Spleen (tissue), 7 donors: ENCODE results near the gene NXN.

Source experiments
- POLR2A ChIP-seq, 3 donors: fragments of 450-650 bp; IDR thresholded peaks; one replicate each; pipeline ENCODE4 v1.5.1; 2017; ENCODE audit warnings: antibody characterized with exemption in 3 of 3, mild to moderate bottlenecking in 1 of 3
- POLR2AphosphoS5 ChIP-seq, 3 donors: sonication (generic); formaldehyde crosslinking; IDR thresholded peaks; one replicate each; pipeline ENCODE4 v1.5.1; 2017; ENCODE audit warnings: antibody characterized with exemption in 3 of 3
- TF ChIP-seq, protein P1 (sequence below), 11 experiments: fragments of 200-600 bp in 7 of 11; fragments of 450-650 bp in 4 of 11; sonication (generic) in 4 of 11; IDR thresholded peaks in 8 of 11; conservative IDR thresholded peaks in 3 of 11; 1 replicate in 7 of 11; 2 replicates in 4 of 11; pipeline versions ENCODE4 v1.4.0 to v1.8.0; 2016 to 2021; ENCODE audit warnings: antibody characterized with exemption in 11 of 11, inconsistent platforms in 4 of 11, mild to moderate bottlenecking in 1 of 11
- donor health status: DM: no; HTN: no; CAD: no; lungs with moderate emphysema.
- donor health status: DM: no; HTN: no; CAD: no.
- donor health status: DM: no; HTN: no; CAD: no.

DNA sequence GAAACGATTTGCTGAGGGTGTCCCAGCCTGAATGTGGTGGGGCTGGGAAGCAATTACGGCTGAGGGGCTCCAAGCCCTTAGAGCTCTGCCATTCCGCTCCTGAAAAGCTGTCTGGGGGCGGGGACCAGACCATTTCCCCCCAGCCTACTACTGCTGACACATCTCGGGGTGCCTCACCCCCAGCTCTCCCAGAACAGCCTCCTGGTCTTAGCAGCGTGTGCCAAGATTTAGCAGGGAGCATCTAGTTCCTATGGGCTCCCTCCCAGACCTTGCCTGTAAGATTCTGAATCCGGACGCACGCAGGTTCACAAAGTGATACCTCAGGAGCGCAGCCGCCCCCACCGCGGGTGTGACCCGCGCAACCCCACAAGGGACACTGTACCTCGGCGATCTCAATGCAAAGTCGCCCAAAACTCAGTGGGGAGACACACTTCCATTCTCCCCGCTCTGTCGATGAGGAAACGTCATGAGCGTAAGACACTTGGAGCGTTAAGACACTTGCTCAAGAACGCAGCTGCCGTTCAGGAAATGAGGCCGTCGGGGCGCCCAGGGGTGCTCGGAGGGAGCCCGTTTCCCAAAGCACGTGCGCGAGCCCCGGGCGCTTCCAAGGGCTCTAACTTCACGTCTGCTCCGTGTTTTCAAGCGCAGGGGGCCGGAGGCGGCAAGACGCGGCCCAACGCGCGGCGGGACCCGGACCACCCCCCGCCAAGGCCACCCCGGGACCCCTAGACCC, 228.1 kb downstream of the NXN start:
- TF ChIP-seq, protein P1, sequence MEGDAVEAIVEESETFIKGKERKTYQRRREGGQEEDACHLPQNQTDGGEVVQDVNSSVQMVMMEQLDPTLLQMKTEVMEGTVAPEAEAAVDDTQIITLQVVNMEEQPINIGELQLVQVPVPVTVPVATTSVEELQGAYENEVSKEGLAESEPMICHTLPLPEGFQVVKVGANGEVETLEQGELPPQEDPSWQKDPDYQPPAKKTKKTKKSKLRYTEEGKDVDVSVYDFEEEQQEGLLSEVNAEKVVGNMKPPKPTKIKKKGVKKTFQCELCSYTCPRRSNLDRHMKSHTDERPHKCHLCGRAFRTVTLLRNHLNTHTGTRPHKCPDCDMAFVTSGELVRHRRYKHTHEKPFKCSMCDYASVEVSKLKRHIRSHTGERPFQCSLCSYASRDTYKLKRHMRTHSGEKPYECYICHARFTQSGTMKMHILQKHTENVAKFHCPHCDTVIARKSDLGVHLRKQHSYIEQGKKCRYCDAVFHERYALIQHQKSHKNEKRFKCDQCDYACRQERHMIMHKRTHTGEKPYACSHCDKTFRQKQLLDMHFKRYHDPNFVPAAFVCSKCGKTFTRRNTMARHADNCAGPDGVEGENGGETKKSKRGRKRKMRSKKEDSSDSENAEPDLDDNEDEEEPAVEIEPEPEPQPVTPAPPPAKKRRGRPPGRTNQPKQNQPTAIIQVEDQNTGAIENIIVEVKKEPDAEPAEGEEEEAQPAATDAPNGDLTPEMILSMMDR (IDR thresholded peaks at IDR 0.05 in 8 of 11, conservative IDR thresholded peaks at IDR 0.05 in 3 of 11): no peak
- TF ChIP-seq POLR2A (IDR thresholded peaks at IDR 0.05) (no peak), POLR2AphosphoS5 (IDR thresholded peaks at IDR 0.05) (no peak)
